CD4-positive, CD25-positive, alpha-beta regulatory T cell (primary cell): ENCODE data around the gene HIC1. TPM values are rescaled to one million over a fixed set of nuclear protein-coding genes. Genes with fewer than 3 reads are reported as not detected.
"Not testable (repeated sequence)": the region's sequence is repeated elsewhere in the genome, so short reads cannot be mapped to it uniquely, and the experiment has no call there.

Experiments used
- ATAC-seq, 2 donors: fragments of 150-1000 bp; cut with Tn5 transposase; one replicate each; pipeline ENCODE4 v1.10.0; 2021; ENCODE audit warnings: low read depth in 2 of 2, moderate number of reproducible peaks in 2 of 2, moderate library complexity in 1 of 2
- DNase-seq, 3 donors: peaks; one replicate each; pipeline versions ENCODE4 v3.0.0 to v3.0.0-alpha.2; 2012 to 2022; ENCODE audit warnings: mixed read lengths in 1 of 3
- H3K27ac ChIP-seq: one replicate; pipeline ENCODE4 v1.7.0; 2013; ENCODE audit warnings: mild to moderate bottlenecking, low read length; ENCODE audit not compliant: insufficient read depth, poor library complexity, severe bottlenecking
- H3K27me3 ChIP-seq: one replicate; pipeline ENCODE4 v1.7.0; 2013; ENCODE audit warnings: low read length; ENCODE audit not compliant: control insufficient read depth, insufficient read depth
- H3K36me3 ChIP-seq: one replicate; pipeline ENCODE4 v1.7.0; 2013; ENCODE audit warnings: mild to moderate bottlenecking, low read length, moderate library complexity; ENCODE audit not compliant: control insufficient read depth, insufficient read depth
- H3K4me1 ChIP-seq: 2 replicates; pipeline ENCODE4 v1.7.0; 2013; ENCODE audit warnings: mild to moderate bottlenecking, low read length; ENCODE audit not compliant: insufficient read depth, control insufficient read depth, poor library complexity, severe bottlenecking
- H3K4me3 ChIP-seq: one replicate; pipeline ENCODE4 v1.7.0; 2013; ENCODE audit warnings: low read depth, mild to moderate bottlenecking, low read length, moderate library complexity
- H3K9me3 ChIP-seq, 2 experiments: 1 replicate in 1 of 2; 2 replicates in 1 of 2; pipeline ENCODE4 v1.7.0; 2013; ENCODE audit warnings: low read length in 2 of 2, mild to moderate bottlenecking in 1 of 2, moderate library complexity in 1 of 2; ENCODE audit not compliant: control insufficient read depth in 2 of 2
- H3K27ac Mint-ChIP-seq, 3 donors: one replicate each; pipeline ENCODE4 v1.8.0; 2020 to 2022; ENCODE audit warnings: mild to moderate bottlenecking in 3 of 3, mixed read lengths in 3 of 3, moderate library complexity in 2 of 3
- H3K27me3 Mint-ChIP-seq: one replicate; pipeline ENCODE4 v1.8.0; 2022; ENCODE audit warnings: mild to moderate bottlenecking, mixed read lengths
- H3K36me3 Mint-ChIP-seq: one replicate; pipeline ENCODE4 v1.8.0; 2020; ENCODE audit warnings: mixed read lengths
- H3K4me1 Mint-ChIP-seq, 4 donors: one replicate each; pipeline ENCODE4 v1.8.0; 2020 to 2022; ENCODE audit warnings: mixed read lengths in 4 of 4, mild to moderate bottlenecking in 1 of 4
- H3K4me3 Mint-ChIP-seq, 4 donors: one replicate each; pipeline ENCODE4 v1.8.0; 2020 to 2022; ENCODE audit warnings: mild to moderate bottlenecking in 4 of 4, mixed read lengths in 4 of 4, moderate library complexity in 3 of 4
- H3K9me3 Mint-ChIP-seq, 7 donors: one replicate each; pipeline ENCODE4 v1.8.0; 2020 to 2022; ENCODE audit warnings: mixed read lengths in 7 of 7, mild to moderate bottlenecking in 3 of 7, moderate library complexity in 2 of 7
- polyA plus RNA-seq, 4 donors: library from polyadenylated mRNA; unstranded; fragments of 300-500 nt; fragmentation: Illumina TruSeq; gene quantifications; one replicate each; pipeline ENCODE4 v1.2.3, GENCODE V29; 2021
- total RNA-seq: library from RNA; stranded (reverse); gene quantifications from one replicate; pipeline ENCODE4 v1.2.3, GENCODE V29; 2022

Gene HIC1
- total RNA-seq: 1.3 TPM
- polyA plus RNA-seq: under 1 TPM in 3 of 4 donors, not detected in 1; 0.14 to 0.75 (median 0.54) TPM

GRCh38 chr17:2054512-2055291, at the start of gene HIC1:
TSS of gene HIC1 (plus strand) at chr17:2055103. CDS start at chr17:2056691, 1,588 bp downstream.
- Histone ChIP-seq H3K4me3 (peak within 1 kb of the TSS; percentile 51), H3K27me3 (no peaks in the 10 kb centered on the region), H3K36me3 (no peaks in the 10 kb centered on the region), H3K27ac (peak within 1 kb of the TSS; percentile 61), H3K4me1 (peaks cover 81% of the 10 kb centered on the region), H3K9me3 (no peaks in the 10 kb centered on the region)
- H3K9me3 Mint-ChIP-seq: peaks cover 0 to 1% (median 0%) of the 10 kb centered on the region in 7 donors
- DNase-seq (peak; percentile 56 to 80 (median 76)), ATAC-seq (peak; percentile 67)
- peaks cover 29% of the 10 kb centered on the region for H3K27me3 Mint-ChIP-seq
- no peaks in the 10 kb centered on the region for H3K36me3 Mint-ChIP-seq
- H3K27ac Mint-ChIP-seq: peak within 1 kb of the TSS; percentile 26 to 67 (median 49)
- peak within 1 kb of the TSS; percentile 79 to 92 (median 85) for H3K4me3 Mint-ChIP-seq
- H3K4me1 Mint-ChIP-seq: peaks cover 0 to 30% (median 15%) of the 10 kb centered on the region in 4 donors

DNA sequence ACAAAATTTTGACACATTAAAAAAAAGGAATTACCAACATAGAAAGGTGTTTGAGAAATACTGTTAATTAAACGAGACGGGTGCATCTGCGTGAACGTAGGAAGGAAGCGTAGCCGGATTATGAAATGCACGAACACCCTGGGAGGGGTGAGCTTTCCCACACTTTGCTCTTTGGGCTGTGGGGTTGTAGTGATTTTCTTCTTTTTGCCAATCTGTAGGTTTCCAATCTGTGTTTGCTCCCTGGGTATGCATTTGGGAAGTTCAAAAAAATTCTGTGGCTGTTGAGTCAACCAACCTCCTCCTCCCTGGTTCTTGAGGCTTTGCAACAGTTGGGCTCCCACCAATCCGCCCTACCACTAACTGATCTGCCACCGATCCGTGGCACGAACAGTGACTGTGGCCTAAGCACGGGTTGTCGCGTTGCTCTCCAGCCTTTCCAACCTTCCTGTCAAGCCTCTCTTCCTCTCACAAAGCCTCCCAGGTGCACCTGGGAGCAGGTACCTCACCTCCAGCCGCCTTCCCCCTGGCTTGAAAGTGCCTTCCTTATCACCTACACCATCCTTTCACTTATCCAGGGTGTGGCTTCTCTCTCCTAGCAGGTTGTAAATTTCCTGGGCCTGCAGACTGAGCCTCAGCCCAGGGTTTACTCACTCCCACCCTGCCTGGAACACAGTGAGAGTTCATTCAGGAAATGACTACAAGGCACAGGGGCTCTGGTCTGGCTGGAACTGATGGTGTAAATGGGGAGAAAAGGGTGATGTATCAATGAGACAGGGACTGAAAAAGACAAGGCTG, 46.4 kb upstream of the HIC1 start:
- Mint-ChIP-seq H3K27me3 (peaks cover 19% of the 10 kb centered on the region), H3K4me3 (no peak overlapping the region), H3K9me3 (no peaks in the 10 kb centered on the region), H3K27ac (no peak overlapping the region), H3K36me3 (no peaks in the 10 kb centered on the region), H3K4me1 (no peaks in the 10 kb centered on the region)
- Histone ChIP-seq H3K27me3 (no peaks in the 10 kb centered on the region), H3K27ac (no peak overlapping the region), H3K4me1 (no peaks in the 10 kb centered on the region), H3K36me3 (no peaks in the 10 kb centered on the region), H3K9me3 (no peaks in the 10 kb centered on the region), H3K4me3 (no peak overlapping the region)
- DNase-seq (no peak), ATAC-seq (no peak)

- DNase-seq (no peak), ATAC-seq (no peak)
- Mint-ChIP-seq H3K27ac (no peak overlapping the region), H3K27me3 (peaks cover 26% of the 10 kb centered on the region), H3K4me1 (no peaks in the 10 kb centered on the region), H3K4me3 (no peak overlapping the region), H3K36me3 (no peaks in the 10 kb centered on the region), H3K9me3 (no peaks in the 10 kb centered on the region)
- H3K27ac ChIP-seq: no peak overlapping the region
- no peaks in the 10 kb centered on the region for H3K36me3 ChIP-seq
- H3K9me3 ChIP-seq: no peaks in the 10 kb centered on the region
- no peak overlapping the region for H3K4me3 ChIP-seq
- no peaks in the 10 kb centered on the region for H3K27me3 ChIP-seq
- no peaks in the 10 kb centered on the region for H3K4me1 ChIP-seq
These were observed 45.2 kb upstream of the HIC1 start for GRCh38 chr17:2009737-2010136.

GRCh38 chr17:2011411-2012371, 43.2 kb upstream of the HIC1 start:
- Histone ChIP-seq H3K4me1 (no peaks in the 10 kb centered on the region), H3K9me3 (no peaks in the 10 kb centered on the region), H3K4me3 (no peak overlapping the region), H3K27me3 (no peaks in the 10 kb centered on the region), H3K27ac (no peak overlapping the region), H3K36me3 (no peaks in the 10 kb centered on the region)
- no peak overlapping the region for H3K27ac Mint-ChIP-seq
- no peaks in the 10 kb centered on the region for H3K9me3 Mint-ChIP-seq
- DNase-seq: no peak
- H3K27me3 Mint-ChIP-seq: peaks cover 34% of the 10 kb centered on the region
- no peak for ATAC-seq
- H3K4me1 Mint-ChIP-seq: no peaks in the 10 kb centered on the region
- no peak overlapping the region for H3K4me3 Mint-ChIP-seq
- no peaks in the 10 kb centered on the region for H3K36me3 Mint-ChIP-seq

GRCh38 chr17:2012499-2012898, 42.4 kb upstream of the HIC1 start:
- ATAC-seq (no peak), DNase-seq (no peak)
- Histone ChIP-seq H3K27me3 (no peaks in the 10 kb centered on the region), H3K4me3 (no peak overlapping the region), H3K9me3 (no peaks in the 10 kb centered on the region), H3K4me1 (no peaks in the 10 kb centered on the region), H3K27ac (no peak overlapping the region), H3K36me3 (no peaks in the 10 kb centered on the region)
- H3K4me3 Mint-ChIP-seq: no peak overlapping the region
- peak overlapping the region in 1 of 3 donors; percentile 80 for H3K27ac Mint-ChIP-seq
- no peaks in the 10 kb centered on the region for H3K4me1 Mint-ChIP-seq
- no peaks in the 10 kb centered on the region for H3K9me3 Mint-ChIP-seq
- peaks cover 36% of the 10 kb centered on the region for H3K27me3 Mint-ChIP-seq
- no peaks in the 10 kb centered on the region for H3K36me3 Mint-ChIP-seq

DNA sequence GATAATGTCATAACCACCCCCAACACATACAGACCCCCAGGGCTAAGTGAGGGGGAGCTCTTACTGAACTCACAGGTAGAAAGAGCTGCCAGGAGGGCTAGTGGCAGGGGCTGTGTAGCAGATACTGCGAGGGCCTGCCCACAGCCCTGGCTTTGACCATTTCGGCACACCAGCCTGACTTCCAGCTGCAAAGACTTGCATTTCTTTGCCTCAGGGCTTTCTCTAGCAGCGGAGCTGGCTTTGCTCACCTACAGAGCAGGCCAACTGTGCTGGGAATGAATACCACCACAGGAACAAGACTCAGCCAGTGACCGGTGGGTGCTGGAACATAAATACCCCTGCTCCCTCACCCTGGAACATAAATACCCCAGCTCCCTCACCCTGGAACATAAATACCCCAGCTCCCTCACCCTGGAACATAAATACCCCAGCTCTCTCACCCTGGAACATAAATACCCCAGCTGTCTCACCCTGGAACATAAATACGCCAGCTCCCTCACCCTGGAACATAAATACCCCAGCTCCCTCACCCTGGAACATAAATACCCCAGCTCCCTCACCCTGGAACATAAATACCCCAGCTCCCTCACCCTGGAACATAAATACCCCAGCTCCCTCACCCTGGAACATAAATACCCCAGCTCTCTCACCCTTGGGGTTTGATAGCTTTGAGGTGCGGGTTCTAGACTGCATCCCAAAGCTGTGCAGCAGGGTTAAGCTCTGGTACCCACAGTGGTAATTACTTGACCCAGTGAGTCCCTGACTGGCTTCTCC, 41.5 kb upstream of the HIC1 start:
- not testable (repeated sequence) for ATAC-seq, H3K4me1 Mint-ChIP-seq, H3K4me3 Mint-ChIP-seq, H3K4me3 ChIP-seq, H3K9me3 ChIP-seq, H3K27ac Mint-ChIP-seq, H3K27me3 ChIP-seq, H3K27ac ChIP-seq, H3K4me1 ChIP-seq, H3K36me3 ChIP-seq, H3K36me3 Mint-ChIP-seq, H3K9me3 Mint-ChIP-seq, DNase-seq
- H3K27me3 Mint-ChIP-seq: peaks cover 45% of the 10 kb centered on the region

DNA sequence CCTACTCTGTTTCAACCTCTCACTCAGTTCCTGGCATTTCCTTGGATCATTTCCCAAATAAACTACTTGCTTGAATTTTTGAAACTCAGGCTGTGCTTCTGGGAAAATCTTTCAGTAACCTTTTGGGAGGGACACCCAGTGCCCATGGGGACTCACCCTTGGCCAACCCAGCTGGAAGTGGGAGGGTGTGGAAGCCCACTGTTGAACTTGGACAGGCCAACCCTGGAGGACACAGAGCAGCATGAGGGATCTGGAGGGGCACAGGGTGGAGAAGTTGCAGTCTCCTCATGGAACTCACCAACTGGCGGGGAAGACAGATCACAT, 40.9 kb upstream of the HIC1 start:
- no peaks in the 10 kb centered on the region for H3K4me1 Mint-ChIP-seq
- Histone ChIP-seq H3K9me3 (no peaks in the 10 kb centered on the region), H3K4me3 (no peak overlapping the region), H3K27ac (no peak overlapping the region), H3K36me3 (no peaks in the 10 kb centered on the region), H3K27me3 (no peaks in the 10 kb centered on the region), H3K4me1 (no peaks in the 10 kb centered on the region)
- H3K36me3 Mint-ChIP-seq: no peaks in the 10 kb centered on the region
- peaks cover 44% of the 10 kb centered on the region for H3K27me3 Mint-ChIP-seq
- ATAC-seq (no peak), DNase-seq (no peak)
- H3K4me3 Mint-ChIP-seq: no peak overlapping the region
- no peaks in the 10 kb centered on the region for H3K9me3 Mint-ChIP-seq
- H3K27ac Mint-ChIP-seq: no peak overlapping the region
